ENCODE measurements around the gene NPIPA5. TPM values are rescaled to one million over a fixed set of nuclear protein-coding genes. Genes with fewer than 3 reads are reported as not detected.
"Not testable (repeated sequence)": the region's sequence is repeated elsewhere in the genome, so short reads cannot be mapped to it uniquely, and the experiment has no call there.

The NPIPA5 gene
- total RNA-seq, 1 donor, result 2.0 TPM

DNA sequence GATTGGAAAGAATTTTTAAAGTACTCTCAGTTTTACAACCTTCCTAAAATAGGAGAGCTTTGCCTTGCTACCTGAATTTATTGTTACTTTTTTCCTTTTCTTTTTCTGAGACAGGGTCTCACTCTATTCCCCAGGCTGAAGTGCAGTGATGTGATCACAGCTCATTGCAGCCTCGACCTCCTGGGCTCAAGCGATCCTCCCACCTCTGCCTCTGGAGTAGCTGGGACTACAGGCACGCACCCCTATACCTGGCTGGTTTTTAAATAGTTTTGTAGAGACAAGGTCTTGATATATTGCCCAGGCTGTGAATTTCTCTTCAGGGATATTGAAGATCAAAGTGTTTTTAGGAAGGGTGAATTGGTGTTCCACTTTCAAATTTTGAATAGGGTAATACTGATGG is 21.2 kb upstream of the NPIPA5 start:
- Histone ChIP-seq H3K4me1 (ENCODE audit: insufficient read depth, low read length) (peaks cover 20% of the 10 kb centered on the region), H3K4me3 (ENCODE audit: low read length) (no peak overlapping the region), H3K27me3 (ENCODE audit: insufficient read depth, low read length) (no peaks in the 10 kb centered on the region), H3K9me3 (ENCODE audit: low read depth, low read length) (no peaks in the 10 kb centered on the region)

- no peak overlapping the region for H3K4me3 ChIP-seq (ENCODE audit: low read length)
- no peaks in the 10 kb centered on the region for H3K9me3 ChIP-seq (ENCODE audit: low read depth, low read length)
- no peaks in the 10 kb centered on the region for H3K27me3 ChIP-seq (ENCODE audit: insufficient read depth, low read length)
- H3K4me1 ChIP-seq (ENCODE audit: insufficient read depth, low read length), result peaks cover 15% of the 10 kb centered on the region
Observed at GRCh38 chr16:15398618-15399316, 20.7 kb upstream of the NPIPA5 start.

- H3K4me3 ChIP-seq (ENCODE audit: low read length), result no peak overlapping the region
- H3K27me3 ChIP-seq (ENCODE audit: insufficient read depth, low read length), result no peaks in the 10 kb centered on the region
- H3K4me1 ChIP-seq (ENCODE audit: insufficient read depth, low read length), result no peaks in the 10 kb centered on the region
- no peaks in the 10 kb centered on the region for H3K9me3 ChIP-seq (ENCODE audit: low read depth, low read length)
Observed at GRCh38 chr16:15396948-15397594, 19.0 kb upstream of the NPIPA5 start.

DNA sequence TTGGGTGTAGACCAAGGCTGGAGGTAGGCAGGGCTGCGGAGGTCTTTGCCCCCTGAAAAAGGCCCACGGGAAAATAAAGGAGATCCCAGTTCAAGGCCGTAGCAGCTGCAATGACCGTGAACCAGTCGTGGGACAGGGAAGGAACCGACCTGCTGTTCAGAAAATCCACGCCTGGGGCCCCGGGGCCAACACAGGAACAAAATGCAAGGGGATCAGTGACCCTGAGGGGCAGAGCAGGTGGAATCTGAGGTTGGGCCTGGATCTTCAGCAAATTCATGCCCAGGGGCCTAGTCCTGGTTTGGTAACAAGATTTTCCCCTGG is 18.4 kb upstream of the NPIPA5 start:
- H3K27me3 ChIP-seq (ENCODE audit: insufficient read depth, low read length); H3K4me3 ChIP-seq (ENCODE audit: low read length); H3K9me3 ChIP-seq (ENCODE audit: low read depth, low read length); H3K4me1 ChIP-seq (ENCODE audit: insufficient read depth, low read length): not testable (repeated sequence)

DNA sequence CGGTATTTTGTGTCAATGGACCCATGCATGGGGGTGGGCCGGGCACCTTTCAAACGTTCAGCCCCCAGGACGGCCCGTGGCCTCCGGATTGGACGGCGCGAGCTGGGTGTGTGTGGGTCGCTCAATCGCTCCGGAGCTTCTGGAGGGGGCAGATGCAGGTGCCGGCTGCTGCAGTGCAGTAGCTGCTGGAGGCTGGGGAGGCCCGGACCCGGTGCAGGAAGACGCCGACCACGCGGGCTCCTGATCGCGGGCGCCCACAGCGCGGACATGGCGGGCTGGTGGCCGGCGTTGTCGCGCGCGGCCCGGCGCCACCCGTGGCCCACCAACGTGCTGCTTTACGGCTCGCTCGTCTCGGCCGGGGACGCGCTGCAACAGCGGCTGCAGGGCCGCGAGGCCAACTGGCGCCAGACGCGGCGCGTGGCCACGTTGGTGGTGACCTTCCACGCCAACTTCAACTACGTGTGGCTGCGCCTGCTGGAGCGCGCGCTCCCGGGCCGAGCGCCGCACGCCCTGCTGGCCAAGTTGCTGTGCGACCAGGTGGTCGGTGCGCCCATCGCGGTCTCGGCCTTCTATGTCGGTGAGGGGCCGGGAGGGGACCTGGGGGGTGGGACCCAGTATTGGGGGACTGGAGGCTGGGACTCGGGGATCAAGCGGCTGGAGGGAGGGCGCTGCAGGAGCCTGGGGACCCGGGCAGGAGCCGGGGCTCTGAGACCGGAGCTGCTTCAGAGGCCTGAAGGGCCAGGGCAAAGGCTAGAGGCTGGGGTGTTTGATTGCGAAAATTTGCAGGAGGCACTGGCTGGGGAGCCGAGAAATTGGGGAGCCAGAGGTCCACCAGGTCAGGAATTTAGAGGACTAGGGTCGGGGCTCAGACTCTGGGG is 17.8 kb upstream of the NPIPA5 start, which contains the start of gene MPV17L:
Gene MPV17L (plus strand): TSS at position 124 of the 878 bp plus-strand sequence. CDS start 144 bp downstream, at position 268.
- not testable (repeated sequence) for H3K9me3 ChIP-seq (ENCODE audit: low read depth, low read length); H3K4me1 ChIP-seq (ENCODE audit: insufficient read depth, low read length); H3K4me3 ChIP-seq (ENCODE audit: low read length); H3K27me3 ChIP-seq (ENCODE audit: insufficient read depth, low read length)

DNA sequence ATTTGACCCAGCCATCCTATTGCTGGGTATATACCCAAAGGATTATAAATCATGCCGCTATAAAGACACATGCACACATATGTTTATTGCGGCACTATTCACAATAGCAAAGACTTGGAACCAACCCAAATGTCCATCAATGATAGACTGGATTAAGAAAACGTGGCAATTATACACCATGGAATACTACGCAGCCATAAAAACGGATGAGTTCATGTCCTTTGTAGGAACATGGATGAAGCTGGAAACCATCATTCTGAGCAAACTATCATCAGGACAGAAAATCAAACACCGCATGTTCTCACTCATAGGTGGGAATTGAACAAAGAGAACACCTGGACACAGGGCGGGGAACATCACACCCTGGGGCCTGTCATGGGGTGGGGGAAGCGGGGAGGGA is 14.9 kb upstream of the NPIPA5 start:
- not testable (repeated sequence) for H3K4me1 ChIP-seq (ENCODE audit: insufficient read depth, low read length); H3K9me3 ChIP-seq (ENCODE audit: low read depth, low read length); H3K27me3 ChIP-seq (ENCODE audit: insufficient read depth, low read length); H3K4me3 ChIP-seq (ENCODE audit: low read length)

GRCh38 chr16:15389916-15390315 is 11.8 kb upstream of the NPIPA5 start:
- not testable (repeated sequence) for H3K4me1 ChIP-seq (ENCODE audit: insufficient read depth, low read length); H3K9me3 ChIP-seq (ENCODE audit: low read depth, low read length)

GRCh38 chr16:15388060-15388459 is 10.0 kb upstream of the NPIPA5 start:
- H3K27me3 ChIP-seq (ENCODE audit: insufficient read depth, low read length); H3K4me1 ChIP-seq (ENCODE audit: insufficient read depth, low read length); H3K9me3 ChIP-seq (ENCODE audit: low read depth, low read length); H3K4me3 ChIP-seq (ENCODE audit: low read length): not testable (repeated sequence)

More at GRCh38 chr16:15389916-15390315, 11.8 kb upstream of the NPIPA5 start:
- not testable (repeated sequence) for H3K4me3 ChIP-seq (ENCODE audit: low read length); H3K27me3 ChIP-seq (ENCODE audit: insufficient read depth, low read length)

- H3K9me3 ChIP-seq (ENCODE audit: low read depth, low read length); H3K4me1 ChIP-seq (ENCODE audit: insufficient read depth, low read length); H3K27me3 ChIP-seq (ENCODE audit: insufficient read depth, low read length); H3K4me3 ChIP-seq (ENCODE audit: low read length): not testable (repeated sequence)
Observed at GRCh38 chr16:15382810-15383209, 4.7 kb upstream of the NPIPA5 start.

DNA sequence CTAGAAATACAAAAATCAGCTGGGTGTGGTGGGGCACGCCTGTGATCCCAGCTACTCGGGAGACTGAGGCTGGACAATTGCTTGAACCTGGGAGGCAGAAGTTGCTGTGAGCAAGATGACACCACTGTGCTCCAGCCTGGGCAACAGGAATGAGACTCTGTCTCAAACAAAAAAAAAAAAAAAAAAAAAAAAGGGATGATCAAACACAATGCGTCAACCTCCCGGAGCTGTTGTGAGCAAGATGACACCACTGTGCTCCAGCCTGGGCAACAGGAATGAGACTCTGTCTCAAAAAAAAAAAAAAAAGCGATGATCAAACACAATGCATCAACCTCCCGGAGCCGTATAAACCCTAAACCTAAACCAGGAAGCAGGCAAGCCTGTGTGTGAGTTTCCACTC is 20.6 kb downstream of the NPIPA5 start:
- H3K4me3 ChIP-seq (ENCODE audit: low read length); H3K27me3 ChIP-seq (ENCODE audit: insufficient read depth, low read length); H3K9me3 ChIP-seq (ENCODE audit: low read depth, low read length); H3K4me1 ChIP-seq (ENCODE audit: insufficient read depth, low read length): not testable (repeated sequence)

DNA sequence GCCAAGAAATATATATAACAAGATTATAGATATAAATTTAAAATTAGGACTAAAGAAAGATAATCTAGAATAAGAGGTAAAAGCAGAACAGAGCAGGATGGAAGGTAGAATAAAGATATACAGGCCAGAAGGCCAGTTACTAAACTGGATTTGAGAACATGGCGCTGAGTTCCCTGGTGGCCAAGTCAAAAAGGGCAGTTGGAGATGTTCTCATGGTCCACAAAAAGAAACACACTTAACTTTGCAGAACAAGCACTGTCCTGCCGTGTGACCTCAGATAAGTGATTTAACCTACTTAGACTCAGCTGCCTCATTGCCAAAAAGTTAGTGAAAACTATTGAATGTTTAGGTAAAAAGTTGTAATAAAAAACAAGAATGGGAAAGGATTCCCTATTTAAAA is 23.2 kb downstream of the NPIPA5 start:
- H3K4me1 ChIP-seq (ENCODE audit: insufficient read depth, low read length); H3K4me3 ChIP-seq (ENCODE audit: low read length); H3K27me3 ChIP-seq (ENCODE audit: insufficient read depth, low read length); H3K9me3 ChIP-seq (ENCODE audit: low read depth, low read length): not testable (repeated sequence)

GRCh38 chr16:15352852-15353251 is 25.2 kb downstream of the NPIPA5 start:
- H3K27me3 ChIP-seq (ENCODE audit: insufficient read depth, low read length); H3K9me3 ChIP-seq (ENCODE audit: low read depth, low read length); H3K4me3 ChIP-seq (ENCODE audit: low read length); H3K4me1 ChIP-seq (ENCODE audit: insufficient read depth, low read length): not testable (repeated sequence)

DNA sequence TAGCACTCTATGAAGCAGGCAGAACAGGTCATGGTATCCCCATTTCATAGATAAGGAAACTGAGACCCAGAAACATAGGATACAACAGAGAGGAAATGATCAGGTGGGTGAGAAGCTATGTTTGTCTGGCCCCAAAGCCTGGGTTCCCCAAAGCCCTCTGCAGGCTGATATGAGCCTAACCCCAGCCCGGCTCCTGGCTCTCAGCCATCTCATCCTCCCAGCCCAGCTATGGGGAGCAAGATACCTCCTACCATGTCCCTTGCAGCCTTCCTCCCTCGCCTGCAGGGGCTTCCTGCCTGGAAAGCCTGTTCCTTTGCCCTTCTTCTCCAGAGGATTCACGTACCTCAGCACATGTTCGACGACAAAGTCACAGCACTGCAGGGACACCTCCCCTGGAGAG is 26.3 kb downstream of the NPIPA5 start:
- not testable (repeated sequence) for H3K4me3 ChIP-seq (ENCODE audit: low read length); H3K4me1 ChIP-seq (ENCODE audit: insufficient read depth, low read length); H3K27me3 ChIP-seq (ENCODE audit: insufficient read depth, low read length); H3K9me3 ChIP-seq (ENCODE audit: low read depth, low read length)

DNA sequence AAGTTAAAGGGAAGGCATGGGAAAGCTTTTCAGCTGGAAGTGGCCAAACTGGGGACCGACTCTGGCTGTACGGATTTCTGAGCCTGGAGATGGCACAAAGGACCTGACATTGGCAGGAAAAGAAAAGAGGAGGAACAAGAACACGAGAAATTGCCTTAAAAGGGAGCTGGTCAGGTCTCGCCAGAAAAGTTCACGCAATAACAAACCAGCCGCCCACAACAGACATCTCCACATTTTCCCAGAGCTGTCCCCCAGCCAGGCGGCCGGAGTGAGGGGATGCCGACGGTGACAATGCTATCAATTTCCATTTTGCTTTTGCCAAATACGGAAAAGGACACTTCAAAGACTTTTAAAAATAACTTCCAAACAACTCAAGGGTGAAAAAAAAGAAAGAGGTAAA is 26.8 kb downstream of the NPIPA5 start:
- H3K4me3 ChIP-seq (ENCODE audit: low read length); H3K27me3 ChIP-seq (ENCODE audit: insufficient read depth, low read length); H3K4me1 ChIP-seq (ENCODE audit: insufficient read depth, low read length); H3K9me3 ChIP-seq (ENCODE audit: low read depth, low read length): not testable (repeated sequence)

- H3K9me3 ChIP-seq (ENCODE audit: low read depth, low read length); H3K4me1 ChIP-seq (ENCODE audit: insufficient read depth, low read length); H3K4me3 ChIP-seq (ENCODE audit: low read length); H3K27me3 ChIP-seq (ENCODE audit: insufficient read depth, low read length): not testable (repeated sequence)
Observed at GRCh38 chr16:15348721-15349120, 29.4 kb downstream of the NPIPA5 start.

DNA sequence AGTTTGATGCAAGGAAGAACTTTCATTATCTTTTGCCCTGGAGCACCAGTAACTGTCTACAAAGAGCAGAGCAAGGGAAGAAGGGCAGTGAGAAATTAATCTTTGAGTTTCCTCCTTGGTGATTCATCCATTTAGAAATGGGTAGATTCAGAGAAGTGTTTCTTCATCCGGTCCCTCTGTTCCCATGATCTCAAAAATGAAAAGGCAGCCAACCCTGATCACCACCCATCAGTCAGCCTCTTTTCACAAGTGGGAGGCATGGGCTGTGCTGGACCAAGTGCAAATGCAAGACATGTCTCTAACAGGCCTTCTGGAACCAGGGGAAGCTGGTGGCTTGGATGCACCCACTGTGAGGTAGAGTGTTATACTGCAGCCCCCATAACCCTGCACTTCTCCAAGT is 35.8 kb downstream of the NPIPA5 start:
- H3K9me3 ChIP-seq (ENCODE audit: low read depth, low read length); H3K4me1 ChIP-seq (ENCODE audit: insufficient read depth, low read length); H3K4me3 ChIP-seq (ENCODE audit: low read length); H3K27me3 ChIP-seq (ENCODE audit: insufficient read depth, low read length): not testable (repeated sequence)

Data from mononuclear cell (primary cell).